ENCODE data around the gene ING4. TPM values are rescaled to one million over a fixed set of nuclear protein-coding genes. Genes with fewer than 3 reads are reported as not detected.
A peak's percentile ranks its signal among the peaks of the same experiment; 100 is the strongest.

The ING4 gene
- total RNA-seq, 1 experiment from 2014 or later, result 20.1 TPM

DNA sequence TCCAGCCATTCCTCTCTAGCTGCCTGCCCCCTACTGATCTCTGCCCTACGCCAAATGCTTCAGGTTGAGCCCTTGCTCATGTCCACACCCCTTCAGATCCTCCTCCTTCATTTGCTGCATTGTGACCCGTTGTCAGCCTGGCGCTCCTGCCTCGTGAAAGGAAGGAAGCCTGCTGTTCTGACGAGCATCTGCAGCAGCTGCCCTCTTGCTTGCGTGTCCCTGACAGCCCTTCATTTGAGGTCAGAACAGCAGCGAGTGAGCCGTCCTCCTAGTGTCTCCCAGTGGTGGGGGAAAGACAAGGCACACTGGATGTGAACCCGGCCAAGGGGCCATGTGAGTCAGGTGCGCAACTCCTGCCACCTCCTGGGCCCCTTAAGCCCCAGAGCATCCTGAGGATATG, 40.7 kb upstream of the ING4 start:
- peak; percentile 32; the same call in 2 of the 3 replicates for TF ChIP-seq CTCF (conservative IDR thresholded peaks at IDR 0.05)
- Mint-ChIP-seq H3K36me3 (ENCODE audit: insufficient read depth in 1 of 3, low read depth in 3 of 3) (peaks cover 0 to 4% (median 0%) of the 10 kb centered on the region in 3 experiments; a peak in 4 of 7 replicates), H3K4me1 (peaks cover 15 to 19% of the 10 kb centered on the region in 2 experiments), H3K4me3 (peak overlapping the region; percentile 21 to 38; a peak in 4 of 5 replicates), H3K27me3 (ENCODE audit: low read depth) (peaks cover 62% of the 10 kb centered on the region), H3K27ac (peak overlapping the region in 1 of 3 experiments; percentile 30; a peak in 1 of 7 replicates), H3K9me3 (peaks cover 0 to 2% of the 10 kb centered on the region in 2 experiments; a peak in 3 of 5 replicates)
- Histone ChIP-seq H4K91ac (ENCODE audit: insufficient read length, low read depth, low read length) (no peak overlapping the region), H2BK15ac (ENCODE audit: low read depth, low read length) (no peak overlapping the region), H4K8ac (replicated peaks; ENCODE audit: insufficient read length, low read depth, low read length) (no peak overlapping the region), H3T11ph (ENCODE audit: low read length) (no peak overlapping the region), H3K9ac (ENCODE audit: extremely low read depth, insufficient read length, low read length) (no peak overlapping the region), H2AK5ac (ENCODE audit: insufficient read length, low read length) (no peak overlapping the region), H3K14ac (ENCODE audit: insufficient read depth, low read length) (no peak overlapping the region), H3K9me3 (ENCODE audit: control insufficient read depth, low read depth, low read length) (no peaks in the 10 kb centered on the region), H3K18ac (ENCODE audit: insufficient read length, low read depth, low read length) (no peak overlapping the region), H3K27ac (ENCODE audit: insufficient read length, low read depth, low read length) (no peak overlapping the region), H2BK120ac (ENCODE audit: low read depth, low read length, poor library complexity, severe bottlenecking) (no peak overlapping the region), H3K4me2 (ENCODE audit: insufficient read depth, insufficient read length, low read length) (peak overlapping the region; percentile 9), H2AFZ (ENCODE audit: low read length) (no peak overlapping the region), H3K23ac (ENCODE audit: insufficient read length, low read depth, low read length) (no peak overlapping the region), H3K79me2 (ENCODE audit: insufficient read depth, low read length) (no peaks in the 10 kb centered on the region), H2BK5ac (ENCODE audit: insufficient read length, low read length) (no peak overlapping the region), H3K79me1 (ENCODE audit: insufficient read depth, low read depth, low read length, poor library complexity, severe bottlenecking) (no peaks in the 10 kb centered on the region), H2BK20ac (ENCODE audit: low read depth, low read length, poor library complexity, severe bottlenecking) (no peak overlapping the region), H3K4ac (ENCODE audit: low read depth, low read length) (no peak overlapping the region), H3K56ac (ENCODE audit: insufficient read length, low read depth, low read length) (no peak overlapping the region), H4K20me1 (ENCODE audit: control insufficient read depth, insufficient read depth, insufficient read length) (no peaks in the 10 kb centered on the region), H4K5ac (ENCODE audit: insufficient read length, low read depth, low read length) (no peak overlapping the region), H2BK12ac (ENCODE audit: insufficient read length, low read depth, low read length) (no peak overlapping the region), H3K4me1 (ENCODE audit: insufficient read depth, low read length) (peaks cover 3% of the 10 kb centered on the region; the same call in 1 of the 2 replicates), H3K23me2 (ENCODE audit: insufficient read length, low read depth, low read length, poor library complexity, severe bottlenecking) (peaks cover 17% of the 10 kb centered on the region), H3K27me3 (ENCODE audit: insufficient read depth, low read length) (peaks cover 3% of the 10 kb centered on the region; the same call in 1 of the 2 replicates)
- peak; percentile 83 for DNase-seq
- WGBS (ENCODE audit: extremely low coverage, insufficient read length, low lambda C conversion rate), result no CpG with 5 or more reads among the region's 10 CpGs

Data from H9 (cell line).